ENCODE results near the gene C3orf18.
A peak's percentile ranks its signal among the peaks of the same experiment; 100 is the strongest.

C3orf18 gene

DNA sequence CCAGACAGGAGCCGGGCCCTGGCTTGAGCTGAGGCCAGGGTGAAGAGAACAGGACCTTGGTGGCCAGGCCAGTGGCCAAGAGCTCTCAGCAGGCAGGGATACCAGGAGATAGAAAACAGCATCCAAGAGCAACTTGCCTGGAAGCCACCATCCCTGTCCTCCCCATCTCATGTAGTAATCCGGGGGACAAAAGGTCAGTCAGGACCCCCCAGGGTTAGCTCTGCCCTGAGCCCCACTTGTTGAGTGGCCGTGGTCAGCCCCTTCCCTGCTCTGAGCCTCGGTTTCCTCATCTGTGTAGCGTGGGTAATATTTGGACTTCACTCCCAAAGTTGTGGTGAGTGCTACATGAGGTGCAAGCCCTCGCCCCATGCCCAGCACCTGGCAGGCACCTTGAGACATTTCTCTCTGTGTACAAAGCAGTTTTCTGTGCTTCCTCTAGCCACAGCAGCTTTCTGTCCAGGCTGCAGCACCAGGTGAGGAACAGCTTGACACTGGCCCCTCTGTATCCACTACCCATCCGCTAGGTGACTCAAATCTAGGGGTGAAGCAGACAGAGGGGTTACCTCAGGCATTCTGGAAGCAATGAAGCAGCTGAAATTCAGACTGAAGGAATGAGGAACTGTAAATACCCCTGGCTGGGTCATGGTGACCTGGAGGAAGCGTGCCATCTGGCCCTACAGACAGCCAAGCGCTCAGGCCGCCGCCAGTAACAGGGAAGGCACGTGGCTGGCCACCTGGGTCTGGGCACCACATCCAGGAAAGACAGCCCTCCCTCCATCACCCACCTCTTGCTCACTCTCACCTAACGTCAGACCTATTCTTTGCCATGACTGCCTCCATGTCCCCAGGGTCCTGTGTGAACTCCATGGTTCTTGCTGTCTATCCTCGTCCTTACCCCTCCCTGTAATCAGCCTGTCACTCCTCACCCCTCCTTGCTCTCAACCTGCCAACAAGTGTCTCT, 37.4 kb upstream of the C3orf18 start:
- Histone ChIP-seq H3K36me3 (replicated peaks) (no peaks in the 10 kb centered on the region), H3K4me3 (ENCODE audit: low read depth, low read length) (no peak overlapping the region), H3K27me3 (replicated peaks) (no peaks in the 10 kb centered on the region), H3K27ac (no peak overlapping the region)
- no peak for DNase-seq
- TF ChIP-seq, protein P1, sequence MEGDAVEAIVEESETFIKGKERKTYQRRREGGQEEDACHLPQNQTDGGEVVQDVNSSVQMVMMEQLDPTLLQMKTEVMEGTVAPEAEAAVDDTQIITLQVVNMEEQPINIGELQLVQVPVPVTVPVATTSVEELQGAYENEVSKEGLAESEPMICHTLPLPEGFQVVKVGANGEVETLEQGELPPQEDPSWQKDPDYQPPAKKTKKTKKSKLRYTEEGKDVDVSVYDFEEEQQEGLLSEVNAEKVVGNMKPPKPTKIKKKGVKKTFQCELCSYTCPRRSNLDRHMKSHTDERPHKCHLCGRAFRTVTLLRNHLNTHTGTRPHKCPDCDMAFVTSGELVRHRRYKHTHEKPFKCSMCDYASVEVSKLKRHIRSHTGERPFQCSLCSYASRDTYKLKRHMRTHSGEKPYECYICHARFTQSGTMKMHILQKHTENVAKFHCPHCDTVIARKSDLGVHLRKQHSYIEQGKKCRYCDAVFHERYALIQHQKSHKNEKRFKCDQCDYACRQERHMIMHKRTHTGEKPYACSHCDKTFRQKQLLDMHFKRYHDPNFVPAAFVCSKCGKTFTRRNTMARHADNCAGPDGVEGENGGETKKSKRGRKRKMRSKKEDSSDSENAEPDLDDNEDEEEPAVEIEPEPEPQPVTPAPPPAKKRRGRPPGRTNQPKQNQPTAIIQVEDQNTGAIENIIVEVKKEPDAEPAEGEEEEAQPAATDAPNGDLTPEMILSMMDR (IDR thresholded peaks at IDR 0.05; ENCODE audit: low read depth, low read length, missing control alignments): no peak
- in situ Hi-C loops (cut with HindIII; ENCODE audit: low pct_ligation_motif_present, low sequenced_read_pairs): no loop called here

DNA sequence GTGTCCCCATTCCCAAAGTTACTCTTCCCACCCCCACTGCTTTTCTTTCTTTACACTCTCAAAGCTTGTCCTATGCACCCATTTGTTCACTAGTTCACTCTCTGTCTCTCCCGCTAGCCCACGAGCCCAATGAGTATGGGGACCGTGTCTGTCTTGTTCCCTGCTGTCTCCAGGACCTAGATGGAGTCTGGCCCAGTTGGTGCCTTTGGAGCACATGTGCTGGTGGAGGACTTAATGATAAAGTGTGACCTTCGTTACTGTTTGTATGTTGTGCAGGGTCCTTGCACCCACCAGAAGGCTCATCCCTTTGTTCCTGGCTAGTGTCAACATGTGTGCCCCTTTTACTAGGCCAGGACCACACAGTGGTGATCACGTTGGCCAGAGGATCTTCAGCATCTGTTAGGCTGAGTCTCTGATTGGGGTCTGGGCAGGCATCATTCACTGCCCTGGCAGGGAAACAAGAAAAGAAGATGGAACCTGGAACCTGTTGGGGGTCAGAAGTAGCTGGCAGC, 36.6 kb upstream of the C3orf18 start:
- DNase-seq: no peak

GRCh38 chr3:50603261-50604109, 35.9 kb upstream of the C3orf18 start:
- TF ChIP-seq, protein P1 (IDR thresholded peaks at IDR 0.05; ENCODE audit: low read depth, low read length, missing control alignments): no peak
- DNase-seq: no peak
- in situ Hi-C loops (cut with HindIII; ENCODE audit: low pct_ligation_motif_present, low sequenced_read_pairs): no loop called here
- Histone ChIP-seq H3K4me3 (ENCODE audit: low read depth, low read length) (no peak overlapping the region), H3K36me3 (replicated peaks) (no peaks in the 10 kb centered on the region), H3K27me3 (replicated peaks) (no peaks in the 10 kb centered on the region), H3K27ac (no peak overlapping the region)

More for the DNA sequence above, 36.6 kb upstream of the C3orf18 start:
- Histone ChIP-seq H3K27me3 (replicated peaks) (no peaks in the 10 kb centered on the region), H3K36me3 (replicated peaks) (no peaks in the 10 kb centered on the region), H3K4me3 (ENCODE audit: low read depth, low read length) (no peak overlapping the region), H3K27ac (no peak overlapping the region)
- TF ChIP-seq, protein P1 (IDR thresholded peaks at IDR 0.05; ENCODE audit: low read depth, low read length, missing control alignments): no peak
- in situ Hi-C loops (cut with HindIII; ENCODE audit: low pct_ligation_motif_present, low sequenced_read_pairs): no loop called here

- Histone ChIP-seq H3K4me3 (ENCODE audit: low read depth, low read length) (no peak overlapping the region), H3K27ac (no peak overlapping the region), H3K36me3 (replicated peaks) (no peaks in the 10 kb centered on the region), H3K27me3 (replicated peaks) (no peaks in the 10 kb centered on the region)
- TF ChIP-seq, protein P1 (IDR thresholded peaks at IDR 0.05; ENCODE audit: low read depth, low read length, missing control alignments): no peak
- DNase-seq: no peak
- in situ Hi-C loops (cut with HindIII; ENCODE audit: low pct_ligation_motif_present, low sequenced_read_pairs): no loop called here
These were observed 35.1 kb upstream of the C3orf18 start for GRCh38 chr3:50602595-50603191.

GRCh38 chr3:50600841-50601591, 33.5 kb upstream of the C3orf18 start:
- peak; percentile 89 for DNase-seq
- no peaks in the 10 kb centered on the region for H3K27me3 ChIP-seq (replicated peaks)
- TF ChIP-seq, protein P1 (IDR thresholded peaks at IDR 0.05; ENCODE audit: low read depth, low read length, missing control alignments): no peak
- H3K36me3 ChIP-seq (replicated peaks): no peaks in the 10 kb centered on the region
- H3K4me3 ChIP-seq (ENCODE audit: low read depth, low read length): no peak overlapping the region
- in situ Hi-C loops (cut with HindIII; ENCODE audit: low pct_ligation_motif_present, low sequenced_read_pairs): no loop called here
- peak overlapping the region; percentile 87 for H3K27ac ChIP-seq

All from brain microvascular endothelial cell (primary cell).